ENCODE results near the gene PCDH15. TPM values are rescaled to one million over a fixed set of nuclear protein-coding genes. Genes with fewer than 3 reads are reported as not detected.

Gene PCDH15
- total RNA-seq, 1 donor from 2014 or later: 0.52 TPM

- Histone ChIP-seq H3K9me3 (ENCODE audit: control insufficient read depth in 3 of 3, low read length in 3 of 3) (no peaks in the 10 kb centered on the region), H3K4me1 (ENCODE audit: control insufficient read depth in 3 of 3, insufficient read depth in 3 of 3, low read length in 3 of 3) (no peaks in the 10 kb centered on the region), H3K4me3 (ENCODE audit: low read length in 3 of 3) (no peak overlapping the region)
Measured at GRCh38 chr10:54665095-54665494, 135.9 kb downstream of the PCDH15 start.

GRCh38 chr10:54660397-54660796 is 140.6 kb downstream of the PCDH15 start:
- no peaks in the 10 kb centered on the region for H3K4me1 ChIP-seq (ENCODE audit: control insufficient read depth in 3 of 3, insufficient read depth in 3 of 3, low read length in 3 of 3)
- H3K27ac ChIP-seq (ENCODE audit: low read depth, low read length): no peak overlapping the region
- H3K4me3 ChIP-seq (ENCODE audit: low read length in 3 of 3): no peak overlapping the region
- H3K36me3 ChIP-seq (ENCODE audit: control insufficient read depth in 3 of 3, insufficient read depth in 3 of 3, low read length in 3 of 3): no peaks in the 10 kb centered on the region
- H3K9ac ChIP-seq (ENCODE audit: low read depth in 1 of 3, low read length in 3 of 3): no peak overlapping the region
- peaks cover 0 to 3% (median 0%) of the 10 kb centered on the region in 3 donors for H3K9me3 ChIP-seq (ENCODE audit: control insufficient read depth in 3 of 3, low read length in 3 of 3)
- no peaks in the 10 kb centered on the region for H3K27me3 ChIP-seq (ENCODE audit: control insufficient read depth in 3 of 3, insufficient read depth in 3 of 3, low read length in 3 of 3)

More at GRCh38 chr10:54665095-54665494, 135.9 kb downstream of the PCDH15 start:
- Histone ChIP-seq H3K9ac (ENCODE audit: low read depth in 1 of 3, low read length in 3 of 3) (no peak overlapping the region), H3K27me3 (ENCODE audit: control insufficient read depth in 3 of 3, insufficient read depth in 3 of 3, low read length in 3 of 3) (no peaks in the 10 kb centered on the region), H3K36me3 (ENCODE audit: control insufficient read depth in 3 of 3, insufficient read depth in 3 of 3, low read length in 3 of 3) (no peaks in the 10 kb centered on the region), H3K27ac (ENCODE audit: low read depth, low read length) (no peak overlapping the region)

- Histone ChIP-seq H3K4me3 (ENCODE audit: low read length in 3 of 3) (no peak overlapping the region), H3K9ac (ENCODE audit: low read depth in 1 of 3, low read length in 3 of 3) (no peak overlapping the region), H3K4me1 (ENCODE audit: control insufficient read depth in 3 of 3, insufficient read depth in 3 of 3, low read length in 3 of 3) (no peaks in the 10 kb centered on the region), H3K27me3 (ENCODE audit: control insufficient read depth in 3 of 3, insufficient read depth in 3 of 3, low read length in 3 of 3) (no peaks in the 10 kb centered on the region), H3K9me3 (ENCODE audit: control insufficient read depth in 3 of 3, low read length in 3 of 3) (peaks cover 0 to 3% (median 0%) of the 10 kb centered on the region in 3 donors), H3K27ac (ENCODE audit: low read depth, low read length) (no peak overlapping the region), H3K36me3 (ENCODE audit: control insufficient read depth in 3 of 3, insufficient read depth in 3 of 3, low read length in 3 of 3) (no peaks in the 10 kb centered on the region)
Measured at GRCh38 chr10:54656643-54657042, 144.4 kb downstream of the PCDH15 start.

- Histone ChIP-seq H3K27ac (ENCODE audit: low read depth, low read length) (no peak overlapping the region), H3K9ac (ENCODE audit: low read depth in 1 of 3, low read length in 3 of 3) (no peak overlapping the region), H3K4me1 (ENCODE audit: control insufficient read depth in 3 of 3, insufficient read depth in 3 of 3, low read length in 3 of 3) (no peaks in the 10 kb centered on the region)
Measured at GRCh38 chr10:54653518-54653917, 147.5 kb downstream of the PCDH15 start.

GRCh38 chr10:54650547-54650946 is 150.5 kb downstream of the PCDH15 start:
- no peak overlapping the region for H3K4me3 ChIP-seq (ENCODE audit: low read length in 3 of 3)
- no peak overlapping the region for H3K9ac ChIP-seq (ENCODE audit: low read depth in 1 of 3, low read length in 3 of 3)
- H3K27ac ChIP-seq (ENCODE audit: low read depth, low read length): no peak overlapping the region
- H3K9me3 ChIP-seq (ENCODE audit: control insufficient read depth in 3 of 3, low read length in 3 of 3): no peaks in the 10 kb centered on the region
- no peaks in the 10 kb centered on the region for H3K27me3 ChIP-seq (ENCODE audit: control insufficient read depth in 3 of 3, insufficient read depth in 3 of 3, low read length in 3 of 3)
- no peaks in the 10 kb centered on the region for H3K4me1 ChIP-seq (ENCODE audit: control insufficient read depth in 3 of 3, insufficient read depth in 3 of 3, low read length in 3 of 3)
- no peaks in the 10 kb centered on the region for H3K36me3 ChIP-seq (ENCODE audit: control insufficient read depth in 3 of 3, insufficient read depth in 3 of 3, low read length in 3 of 3)

More at GRCh38 chr10:54653518-54653917, 147.5 kb downstream of the PCDH15 start:
- Histone ChIP-seq H3K9me3 (ENCODE audit: control insufficient read depth in 3 of 3, low read length in 3 of 3) (peaks cover 0 to 3% (median 0%) of the 10 kb centered on the region in 3 donors), H3K36me3 (ENCODE audit: control insufficient read depth in 3 of 3, insufficient read depth in 3 of 3, low read length in 3 of 3) (no peaks in the 10 kb centered on the region), H3K4me3 (ENCODE audit: low read length in 3 of 3) (no peak overlapping the region), H3K27me3 (ENCODE audit: control insufficient read depth in 3 of 3, insufficient read depth in 3 of 3, low read length in 3 of 3) (no peaks in the 10 kb centered on the region)

GRCh38 chr10:54622017-54622416 is 179.0 kb downstream of the PCDH15 start:
- Histone ChIP-seq H3K4me3 (ENCODE audit: low read length in 3 of 3) (no peak overlapping the region), H3K36me3 (ENCODE audit: control insufficient read depth in 3 of 3, insufficient read depth in 3 of 3, low read length in 3 of 3) (no peaks in the 10 kb centered on the region), H3K9ac (ENCODE audit: low read depth in 1 of 3, low read length in 3 of 3) (no peak overlapping the region), H3K27me3 (ENCODE audit: control insufficient read depth in 3 of 3, insufficient read depth in 3 of 3, low read length in 3 of 3) (no peaks in the 10 kb centered on the region), H3K9me3 (ENCODE audit: control insufficient read depth in 3 of 3, low read length in 3 of 3) (no peaks in the 10 kb centered on the region), H3K4me1 (ENCODE audit: control insufficient read depth in 3 of 3, insufficient read depth in 3 of 3, low read length in 3 of 3) (no peaks in the 10 kb centered on the region), H3K27ac (ENCODE audit: low read depth, low read length) (no peak overlapping the region)

- H3K27me3 ChIP-seq (ENCODE audit: control insufficient read depth in 3 of 3, insufficient read depth in 3 of 3, low read length in 3 of 3): no peaks in the 10 kb centered on the region
- H3K4me1 ChIP-seq (ENCODE audit: control insufficient read depth in 3 of 3, insufficient read depth in 3 of 3, low read length in 3 of 3): no peaks in the 10 kb centered on the region
- no peaks in the 10 kb centered on the region for H3K36me3 ChIP-seq (ENCODE audit: control insufficient read depth in 3 of 3, insufficient read depth in 3 of 3, low read length in 3 of 3)
- no peak overlapping the region for H3K9ac ChIP-seq (ENCODE audit: low read depth in 1 of 3, low read length in 3 of 3)
- H3K4me3 ChIP-seq (ENCODE audit: low read length in 3 of 3): no peak overlapping the region
- H3K9me3 ChIP-seq (ENCODE audit: control insufficient read depth in 3 of 3, low read length in 3 of 3): no peaks in the 10 kb centered on the region
- H3K27ac ChIP-seq (ENCODE audit: low read depth, low read length): no peak overlapping the region
Measured at GRCh38 chr10:54620352-54620751, 180.7 kb downstream of the PCDH15 start.

- no peak overlapping the region for H3K27ac ChIP-seq (ENCODE audit: low read depth, low read length)
- H3K9me3 ChIP-seq (ENCODE audit: control insufficient read depth in 3 of 3, low read length in 3 of 3): no peaks in the 10 kb centered on the region
- H3K4me3 ChIP-seq (ENCODE audit: low read length in 3 of 3): no peak overlapping the region
- H3K36me3 ChIP-seq (ENCODE audit: control insufficient read depth in 3 of 3, insufficient read depth in 3 of 3, low read length in 3 of 3): no peaks in the 10 kb centered on the region
- H3K9ac ChIP-seq (ENCODE audit: low read depth in 1 of 3, low read length in 3 of 3): no peak overlapping the region
- no peaks in the 10 kb centered on the region for H3K27me3 ChIP-seq (ENCODE audit: control insufficient read depth in 3 of 3, insufficient read depth in 3 of 3, low read length in 3 of 3)
- no peaks in the 10 kb centered on the region for H3K4me1 ChIP-seq (ENCODE audit: control insufficient read depth in 3 of 3, insufficient read depth in 3 of 3, low read length in 3 of 3)
Measured at GRCh38 chr10:54614072-54614471, 187.0 kb downstream of the PCDH15 start.

GRCh38 chr10:54613162-54613561 is 187.9 kb downstream of the PCDH15 start:
- H3K27ac ChIP-seq (ENCODE audit: low read depth, low read length): no peak overlapping the region
- no peaks in the 10 kb centered on the region for H3K9me3 ChIP-seq (ENCODE audit: control insufficient read depth in 3 of 3, low read length in 3 of 3)
- H3K27me3 ChIP-seq (ENCODE audit: control insufficient read depth in 3 of 3, insufficient read depth in 3 of 3, low read length in 3 of 3): no peaks in the 10 kb centered on the region
- no peak overlapping the region for H3K9ac ChIP-seq (ENCODE audit: low read depth in 1 of 3, low read length in 3 of 3)
- no peaks in the 10 kb centered on the region for H3K36me3 ChIP-seq (ENCODE audit: control insufficient read depth in 3 of 3, insufficient read depth in 3 of 3, low read length in 3 of 3)
- H3K4me1 ChIP-seq (ENCODE audit: control insufficient read depth in 3 of 3, insufficient read depth in 3 of 3, low read length in 3 of 3): no peaks in the 10 kb centered on the region
- no peak overlapping the region for H3K4me3 ChIP-seq (ENCODE audit: low read length in 3 of 3)

- no peaks in the 10 kb centered on the region for H3K27me3 ChIP-seq (ENCODE audit: control insufficient read depth in 3 of 3, insufficient read depth in 3 of 3, low read length in 3 of 3)
- no peaks in the 10 kb centered on the region for H3K9me3 ChIP-seq (ENCODE audit: control insufficient read depth in 3 of 3, low read length in 3 of 3)
- H3K4me1 ChIP-seq (ENCODE audit: control insufficient read depth in 3 of 3, insufficient read depth in 3 of 3, low read length in 3 of 3): no peaks in the 10 kb centered on the region
- H3K4me3 ChIP-seq (ENCODE audit: low read length in 3 of 3): no peak overlapping the region
- H3K9ac ChIP-seq (ENCODE audit: low read depth in 1 of 3, low read length in 3 of 3): no peak overlapping the region
- no peak overlapping the region for H3K27ac ChIP-seq (ENCODE audit: low read depth, low read length)
- no peaks in the 10 kb centered on the region for H3K36me3 ChIP-seq (ENCODE audit: control insufficient read depth in 3 of 3, insufficient read depth in 3 of 3, low read length in 3 of 3)
Measured at GRCh38 chr10:54609423-54609822, 191.6 kb downstream of the PCDH15 start.

GRCh38 chr10:54607983-54608382 is 193.0 kb downstream of the PCDH15 start:
- no peaks in the 10 kb centered on the region for H3K9me3 ChIP-seq (ENCODE audit: control insufficient read depth in 3 of 3, low read length in 3 of 3)
- H3K27me3 ChIP-seq (ENCODE audit: control insufficient read depth in 3 of 3, insufficient read depth in 3 of 3, low read length in 3 of 3): no peaks in the 10 kb centered on the region
- no peaks in the 10 kb centered on the region for H3K36me3 ChIP-seq (ENCODE audit: control insufficient read depth in 3 of 3, insufficient read depth in 3 of 3, low read length in 3 of 3)
- H3K9ac ChIP-seq (ENCODE audit: low read depth in 1 of 3, low read length in 3 of 3): no peak overlapping the region
- no peak overlapping the region for H3K4me3 ChIP-seq (ENCODE audit: low read length in 3 of 3)
- H3K27ac ChIP-seq (ENCODE audit: low read depth, low read length): no peak overlapping the region
- H3K4me1 ChIP-seq (ENCODE audit: control insufficient read depth in 3 of 3, insufficient read depth in 3 of 3, low read length in 3 of 3): no peaks in the 10 kb centered on the region

All from skeletal muscle tissue (tissue), 4 donors.